A673 (cell line): ENCODE data around the gene NDUFAF2.

Experiments
- CTCF ChIP-seq: fragments of 300-800, 200-600 bp; sonication (generic); conservative IDR thresholded peaks from 2 replicates; pipeline ENCODE4 v1.5.1; 2017; ENCODE audit warnings: low read depth, mild to moderate bottlenecking, antibody characterized with exemption, low read length, moderate library complexity, mixed read lengths
- EZH2 ChIP-seq: fragments of 200-600 bp; sonication (generic); IDR thresholded peaks from 2 replicates; pipeline ENCODE4 v1.6.1; 2017; ENCODE audit warnings: borderline replicate concordance, low read depth, mild to moderate bottlenecking, mixed read lengths, antibody characterized with exemption, low read length; ENCODE audit not compliant: poor library complexity, severe bottlenecking

DNA sequence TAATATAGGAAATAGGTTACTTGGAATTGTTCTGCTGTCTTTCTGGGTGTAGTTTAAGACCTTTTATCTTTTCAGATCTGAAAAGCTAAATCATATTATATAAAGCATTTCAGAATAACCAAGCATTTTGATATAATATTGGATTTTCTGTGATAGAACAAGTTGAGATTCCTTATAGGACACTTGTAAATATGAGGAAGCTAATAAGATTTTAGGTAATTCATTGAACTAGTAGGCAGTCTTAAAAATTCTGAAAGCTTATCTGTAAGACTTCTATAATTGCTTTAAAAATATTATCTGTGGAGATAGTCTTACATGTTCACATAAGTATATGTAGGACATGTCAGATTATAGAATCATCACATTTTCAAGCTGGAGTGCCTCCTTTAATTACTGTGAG lies 114.5 kb downstream of the NDUFAF2 start:
- TF ChIP-seq CTCF (no peak), EZH2 (no peak)
